Activated naive CD4-positive, alpha-beta T cell treated with anti-CD3 and anti-CD28 coated beads, Interleukin-2, amount 10 ng/mL, durations not matched to agents 7 days and 5 days (primary cell): Measurements from ENCODE around the gene TLDC2.
"Not testable (repeated sequence)": the region's sequence is repeated elsewhere in the genome, so short reads cannot be mapped to it uniquely, and the experiment has no call there.

Experiments used
- CTCF ChIA-PET: fragments of 350-600 bp; sonication (Branson Sonifier 250); formaldehyde crosslinking; loops from one replicate; lab custom pipeline; 2021; ENCODE audit warnings: antibody characterized with exemption; lab: Charles Lee
- DNase-seq: peaks from one replicate; pipeline ENCODE4 v3.0.0-alpha.2; 2020
- H3K27ac Mint-ChIP-seq: one replicate; pipeline ENCODE4 v1.8.0; 2021; ENCODE audit warnings: mild to moderate bottlenecking, moderate library complexity, mixed read lengths
- H3K27me3 Mint-ChIP-seq: one replicate; pipeline ENCODE4 v1.8.0; 2021; ENCODE audit warnings: mild to moderate bottlenecking, mixed read lengths
- H3K36me3 Mint-ChIP-seq: one replicate; pipeline ENCODE4 v1.8.0; 2021; ENCODE audit warnings: mixed read lengths
- H3K4me1 Mint-ChIP-seq: one replicate; pipeline ENCODE4 v1.8.0; 2021; ENCODE audit warnings: mixed read lengths
- H3K4me3 Mint-ChIP-seq: one replicate; pipeline ENCODE4 v1.8.0; 2021; ENCODE audit warnings: mild to moderate bottlenecking, moderate library complexity, mixed read lengths
- H3K9me3 Mint-ChIP-seq: one replicate; pipeline ENCODE4 v1.8.0; 2021; ENCODE audit warnings: mixed read lengths

Gene TLDC2

DNA sequence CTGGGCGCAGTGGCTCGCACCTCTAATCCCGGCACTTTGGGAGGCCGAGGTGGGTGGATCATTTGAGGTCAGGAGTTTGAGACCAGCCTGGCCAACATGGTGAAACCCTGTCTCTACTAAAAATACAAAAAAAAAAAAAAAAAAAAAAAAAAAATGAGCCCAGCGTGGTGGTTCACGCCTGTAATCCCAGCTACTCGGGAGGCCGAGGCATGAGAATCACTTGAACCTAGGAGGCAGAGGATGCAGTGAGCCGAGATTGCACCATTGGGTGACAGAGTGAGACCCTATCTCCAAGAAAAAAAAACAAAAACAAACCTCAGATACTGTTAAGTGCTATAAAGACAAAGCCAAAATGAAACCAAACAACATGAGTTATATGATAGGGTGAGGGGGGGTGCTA is 34.9 kb upstream of the TLDC2 start:
- CTCF ChIA-PET = interaction anchor here (0.6 to 1.6 kb wide), 6 partner anchors 11 to 46 kb away, joined by 3 to 5 read pairs (median 4); no protein-coding TSS in a partner anchor
- H3K27me3 Mint-ChIP-seq, H3K36me3 Mint-ChIP-seq, H3K9me3 Mint-ChIP-seq, H3K4me3 Mint-ChIP-seq, DNase-seq: not testable (repeated sequence)
- H3K27ac Mint-ChIP-seq = peak overlapping the region; percentile 54
- H3K4me1 Mint-ChIP-seq = peaks cover 39% of the 10 kb centered on the region

DNA sequence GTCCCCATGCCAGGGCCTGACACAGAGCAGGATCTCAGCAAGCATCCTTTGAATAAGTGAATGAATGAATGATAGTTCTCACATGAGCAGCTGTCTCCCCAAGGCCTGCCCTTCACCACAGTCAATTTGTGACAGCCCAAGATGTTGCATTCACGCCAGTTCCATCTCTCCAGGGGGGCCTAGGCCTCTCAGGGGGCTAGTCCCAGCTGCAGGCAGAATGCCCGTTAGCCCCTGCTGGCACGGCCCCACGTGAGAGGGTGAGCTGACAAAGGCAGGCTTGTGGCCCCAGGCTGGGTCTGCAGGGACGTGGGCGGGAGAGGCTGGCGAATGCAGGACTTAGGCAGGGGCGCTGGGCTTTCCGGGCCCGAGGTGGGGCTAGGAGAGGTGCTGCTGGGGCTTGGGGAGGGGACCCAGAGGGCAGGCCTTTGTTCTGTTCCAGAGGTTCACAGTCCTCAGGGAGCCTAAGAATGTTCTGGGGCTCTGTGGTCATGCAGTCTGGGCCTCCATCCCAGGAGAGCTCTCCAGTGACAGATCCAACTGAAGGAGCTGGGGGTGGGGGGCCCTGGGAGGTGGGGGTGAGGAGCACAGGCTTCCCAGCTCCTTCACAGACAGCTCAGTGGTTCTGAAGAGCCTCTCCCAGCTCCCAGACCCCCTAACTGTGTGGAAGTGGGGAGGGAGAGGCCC is 30.5 kb upstream of the TLDC2 start:
- H3K9me3 Mint-ChIP-seq = no peaks in the 10 kb centered on the region
- no peak for DNase-seq
- H3K36me3 Mint-ChIP-seq = no peaks in the 10 kb centered on the region
- peaks cover 21% of the 10 kb centered on the region for H3K27me3 Mint-ChIP-seq
- H3K4me3 Mint-ChIP-seq = no peak overlapping the region
- H3K4me1 Mint-ChIP-seq = peaks cover 25% of the 10 kb centered on the region
- no peak overlapping the region for H3K27ac Mint-ChIP-seq
- CTCF ChIA-PET = interaction anchor here (5.4 kb wide), 1 partner anchor 9 kb away, joined by 30 read pairs; no protein-coding TSS in a partner anchor

DNA sequence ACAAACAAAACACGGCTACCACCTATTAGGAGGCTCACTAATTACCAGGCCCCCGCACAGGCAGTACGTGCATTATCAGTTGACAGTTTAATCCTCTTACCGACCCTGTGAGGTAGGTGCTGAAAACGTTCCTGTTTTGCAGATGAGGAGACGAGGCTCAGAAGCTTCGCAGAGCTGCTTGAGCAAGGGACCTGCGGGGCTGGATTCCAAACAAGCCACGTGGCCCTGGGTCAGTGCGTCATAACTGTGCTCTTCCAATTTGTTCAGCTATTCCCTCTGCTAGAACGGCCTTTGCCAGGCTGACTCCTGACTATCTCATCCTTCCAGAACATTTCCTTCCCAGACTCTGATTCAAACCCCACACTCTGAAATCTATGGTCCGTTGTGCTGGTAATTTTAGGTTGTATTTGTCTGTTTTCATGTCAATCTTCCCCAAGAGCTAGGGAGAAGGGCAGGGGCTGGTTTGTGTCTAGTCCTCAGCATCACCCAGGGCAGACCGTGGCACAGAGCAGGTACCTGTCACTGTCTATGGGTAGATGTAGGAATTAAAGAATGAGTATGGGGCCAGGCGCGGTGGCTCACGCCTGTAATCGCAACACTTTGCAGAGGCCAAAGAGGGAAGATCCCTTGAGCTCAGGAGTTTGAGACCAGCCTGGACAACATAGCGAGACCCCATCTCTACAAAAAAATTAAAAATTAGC is 28.8 kb upstream of the TLDC2 start:
- Mint-ChIP-seq H3K9me3 (no peaks in the 10 kb centered on the region), H3K4me3 (no peak overlapping the region), H3K36me3 (no peaks in the 10 kb centered on the region), H3K4me1 (peaks cover 16% of the 10 kb centered on the region), H3K27me3 (peaks cover 21% of the 10 kb centered on the region), H3K27ac (no peak overlapping the region)
- CTCF ChIA-PET = interaction anchor here (1.3 to 5.4 kb wide), 3 partner anchors 10 to 38 kb away, joined by 3 to 30 read pairs (median 6); no protein-coding TSS in a partner anchor
- DNase-seq = no peak

DNA sequence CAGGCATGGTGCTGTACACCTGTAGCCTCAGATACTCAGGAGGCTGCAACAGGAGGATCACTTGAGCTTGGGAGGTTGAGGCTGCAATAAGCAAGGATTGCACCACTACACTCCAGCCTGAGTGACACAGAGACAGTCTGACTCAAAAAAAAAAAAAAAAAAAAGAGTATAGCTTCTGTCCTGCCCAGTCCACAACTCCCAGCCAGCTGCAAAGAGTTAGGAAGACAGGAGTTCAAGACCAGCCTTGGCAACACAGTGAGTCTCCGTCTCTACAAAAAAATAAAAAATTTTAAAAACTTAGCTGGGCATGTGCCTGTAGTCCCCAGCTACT is 28.3 kb upstream of the TLDC2 start:
- peaks cover 21% of the 10 kb centered on the region for H3K27me3 Mint-ChIP-seq
- H3K4me1 Mint-ChIP-seq = peaks cover 11% of the 10 kb centered on the region
- H3K27ac Mint-ChIP-seq = no peak overlapping the region
- CTCF ChIA-PET = interaction anchor here (1.3 to 5.4 kb wide), 3 partner anchors 9 to 39 kb away, joined by 3 to 30 read pairs (median 6); no protein-coding TSS in a partner anchor
- no peak for DNase-seq
- H3K4me3 Mint-ChIP-seq = no peak overlapping the region
- no peaks in the 10 kb centered on the region for H3K9me3 Mint-ChIP-seq
- H3K36me3 Mint-ChIP-seq = no peaks in the 10 kb centered on the region

DNA sequence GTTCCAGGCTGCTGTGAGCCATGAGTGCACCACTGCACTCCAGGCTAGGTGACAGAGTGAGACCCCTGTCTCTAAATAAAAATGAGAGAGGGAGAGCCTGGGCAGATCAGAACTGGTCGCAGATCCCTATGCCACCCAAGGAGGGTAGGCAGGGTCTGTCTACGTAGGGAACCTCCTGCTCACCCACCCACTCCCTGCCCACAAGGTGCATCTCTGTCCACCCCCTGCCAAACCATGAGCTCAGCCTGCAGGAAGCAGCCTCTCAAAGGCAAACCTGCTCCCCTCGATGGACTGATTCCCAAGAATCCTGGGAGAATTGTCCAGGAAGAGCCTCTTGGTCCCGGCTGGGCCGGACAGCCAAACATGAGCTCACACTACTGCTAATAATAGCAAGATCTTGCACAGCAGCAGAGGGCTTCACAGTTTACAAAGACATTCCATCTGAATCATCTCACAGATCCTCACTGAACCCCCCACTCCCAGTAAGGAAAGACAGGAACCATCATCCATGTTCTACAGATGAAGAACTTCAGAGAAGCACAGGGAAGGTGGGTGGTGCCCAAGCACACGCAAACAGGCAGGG is 27.8 kb upstream of the TLDC2 start:
- Mint-ChIP-seq H3K36me3 (no peaks in the 10 kb centered on the region), H3K27me3 (peaks cover 21% of the 10 kb centered on the region), H3K4me3 (no peak overlapping the region), H3K9me3 (no peaks in the 10 kb centered on the region), H3K4me1 (peaks cover 8% of the 10 kb centered on the region), H3K27ac (no peak overlapping the region)
- no peak for DNase-seq
- CTCF ChIA-PET = interaction anchor here (5.4 kb wide), 1 partner anchor 12 kb away, joined by 30 read pairs; no protein-coding TSS in a partner anchor

DNA sequence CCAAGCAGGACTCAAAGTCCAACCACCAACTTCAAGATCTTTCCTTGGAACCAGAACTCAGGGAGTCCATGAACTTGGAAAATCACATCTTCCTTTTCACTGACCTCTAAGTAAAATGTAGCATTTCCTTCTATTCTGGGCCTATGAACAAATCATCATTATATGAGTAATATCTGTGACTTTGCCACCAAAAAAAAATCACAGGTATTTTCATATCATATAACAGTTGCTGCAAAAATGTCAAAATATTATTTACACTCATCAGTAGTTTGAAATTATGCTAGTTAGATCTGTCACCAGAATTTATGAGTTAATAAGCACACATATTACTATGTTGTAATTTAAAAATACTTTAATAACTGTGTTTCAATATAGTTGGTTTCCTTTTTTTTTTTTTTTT is 27.3 kb upstream of the TLDC2 start:
- CTCF ChIA-PET = interaction anchor here (5.4 kb wide), 1 partner anchor 12 kb away, joined by 30 read pairs; no protein-coding TSS in a partner anchor
- Mint-ChIP-seq H3K27ac (no peak overlapping the region), H3K36me3 (no peaks in the 10 kb centered on the region), H3K4me1 (peaks cover 3% of the 10 kb centered on the region), H3K27me3 (peaks cover 21% of the 10 kb centered on the region), H3K4me3 (no peak overlapping the region), H3K9me3 (no peaks in the 10 kb centered on the region)
- no peak for DNase-seq

DNA sequence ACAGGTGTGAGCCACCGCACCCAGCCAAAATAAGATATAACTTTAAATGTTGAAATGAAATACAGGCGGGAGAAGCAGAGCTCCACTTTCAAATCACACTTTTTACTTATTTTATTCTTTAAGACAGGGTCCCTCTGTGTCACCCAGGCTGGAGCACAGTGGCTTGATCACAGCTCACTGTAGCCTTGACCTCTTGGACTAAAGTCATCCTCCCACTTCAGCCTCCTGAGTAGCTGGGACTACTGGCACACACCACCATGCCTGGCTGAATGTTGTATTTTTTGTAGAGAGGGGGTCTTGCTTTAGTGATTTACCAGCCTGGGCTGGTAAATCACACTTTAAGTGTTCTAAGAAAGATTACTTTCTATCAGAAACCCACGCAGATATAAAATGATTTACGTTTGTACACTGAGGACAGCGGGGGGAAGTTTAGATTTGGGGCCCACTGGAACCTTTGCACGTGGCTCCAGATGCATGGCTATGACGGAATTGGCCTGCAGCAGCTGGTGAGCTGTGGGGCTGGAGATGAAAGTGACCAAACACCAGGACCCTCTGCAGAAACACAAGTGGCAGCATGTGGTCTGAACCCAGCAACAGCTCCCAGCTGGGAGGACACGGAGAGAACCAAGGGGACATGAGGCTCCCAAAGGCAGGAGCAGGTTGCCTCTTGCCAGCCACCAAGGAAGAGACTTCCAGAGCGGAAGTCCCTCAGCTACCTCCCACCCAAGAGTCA is 26.4 kb upstream of the TLDC2 start:
- H3K27me3 Mint-ChIP-seq = peaks cover 21% of the 10 kb centered on the region
- no peaks in the 10 kb centered on the region for H3K36me3 Mint-ChIP-seq
- no peak for DNase-seq
- no peaks in the 10 kb centered on the region for H3K9me3 Mint-ChIP-seq
- CTCF ChIA-PET = interaction anchor here (5.4 kb wide), 1 partner anchor 13 kb away, joined by 30 read pairs; no protein-coding TSS in a partner anchor
- H3K27ac Mint-ChIP-seq = no peak overlapping the region
- H3K4me3 Mint-ChIP-seq = no peak overlapping the region
- no peaks in the 10 kb centered on the region for H3K4me1 Mint-ChIP-seq

DNA sequence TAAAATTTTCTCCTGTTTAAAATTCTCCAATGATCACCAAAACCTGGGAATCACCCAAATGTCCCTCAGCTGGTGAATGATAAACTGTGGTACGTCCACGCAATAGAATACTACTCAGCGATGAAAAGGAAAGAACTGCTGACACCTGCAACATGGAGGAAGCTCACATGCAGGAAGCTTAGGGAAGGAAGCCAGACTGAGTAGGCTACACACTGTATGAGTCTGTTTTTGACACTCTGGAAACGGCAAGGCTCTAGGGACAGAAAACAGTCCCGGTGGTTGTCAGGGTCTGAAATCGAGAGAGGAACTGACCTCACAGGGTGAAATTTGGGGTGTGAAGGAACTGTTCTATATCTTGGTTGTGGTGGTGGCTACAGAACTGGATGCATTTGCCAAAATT is 25.2 kb upstream of the TLDC2 start:
- no peak overlapping the region for H3K4me3 Mint-ChIP-seq
- no peak overlapping the region for H3K27ac Mint-ChIP-seq
- H3K9me3 Mint-ChIP-seq = no peaks in the 10 kb centered on the region
- CTCF ChIA-PET = no interaction called here
- no peaks in the 10 kb centered on the region for H3K36me3 Mint-ChIP-seq
- peaks cover 21% of the 10 kb centered on the region for H3K27me3 Mint-ChIP-seq
- DNase-seq = no peak
- peaks cover 3% of the 10 kb centered on the region for H3K4me1 Mint-ChIP-seq

DNA sequence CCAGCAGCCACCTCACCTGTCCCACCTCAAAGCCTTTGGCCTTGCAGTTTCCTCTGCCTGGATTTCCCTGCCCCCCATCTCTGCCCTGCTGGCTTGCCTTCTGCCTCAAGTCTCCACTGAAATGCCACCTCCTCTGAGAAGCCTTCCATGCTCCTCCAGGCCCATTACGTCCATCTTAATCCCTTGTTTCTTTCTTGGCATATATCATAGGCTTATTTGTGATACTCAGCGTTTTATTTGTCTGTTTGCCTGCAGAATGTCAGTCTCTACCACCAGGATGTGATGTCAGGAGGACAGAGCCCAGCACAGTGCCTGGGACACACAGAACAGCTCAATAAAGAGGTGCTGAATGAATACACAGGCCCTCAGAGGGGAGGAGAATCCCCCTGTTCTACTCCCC is 24.4 kb upstream of the TLDC2 start:
- CTCF ChIA-PET = no interaction called here
- H3K4me1 Mint-ChIP-seq = peaks cover 10% of the 10 kb centered on the region
- no peaks in the 10 kb centered on the region for H3K36me3 Mint-ChIP-seq
- peaks cover 16% of the 10 kb centered on the region for H3K27me3 Mint-ChIP-seq
- no peak for DNase-seq
- no peak overlapping the region for H3K27ac Mint-ChIP-seq
- H3K4me3 Mint-ChIP-seq = no peak overlapping the region
- H3K9me3 Mint-ChIP-seq = no peaks in the 10 kb centered on the region

DNA sequence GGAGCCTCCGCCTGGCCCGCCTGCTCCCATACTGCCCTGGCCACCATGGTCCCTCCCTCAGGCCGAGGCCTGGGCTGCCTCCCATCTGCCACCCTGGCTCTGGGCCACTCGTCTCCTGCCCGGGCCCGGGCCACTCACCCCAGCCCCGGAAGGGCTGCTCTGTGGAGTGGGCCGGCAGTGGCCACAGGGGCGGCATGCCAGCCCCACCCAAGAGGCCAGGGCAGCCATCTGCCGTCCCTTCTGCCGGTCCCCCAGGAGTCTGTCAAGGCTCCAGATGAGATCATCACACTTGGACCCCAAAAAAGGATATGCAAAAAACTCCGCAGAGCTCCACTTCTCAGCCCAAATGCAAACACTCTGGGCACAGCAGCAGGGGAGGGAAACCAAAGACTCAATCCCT is 23.8 kb upstream of the TLDC2 start:
- DNase-seq = no peak
- H3K27me3 Mint-ChIP-seq = peaks cover 11% of the 10 kb centered on the region
- CTCF ChIA-PET = no interaction called here
- no peak overlapping the region for H3K4me3 Mint-ChIP-seq
- H3K9me3 Mint-ChIP-seq = no peaks in the 10 kb centered on the region
- H3K27ac Mint-ChIP-seq = no peak overlapping the region
- no peaks in the 10 kb centered on the region for H3K36me3 Mint-ChIP-seq
- H3K4me1 Mint-ChIP-seq = peaks cover 17% of the 10 kb centered on the region

DNA sequence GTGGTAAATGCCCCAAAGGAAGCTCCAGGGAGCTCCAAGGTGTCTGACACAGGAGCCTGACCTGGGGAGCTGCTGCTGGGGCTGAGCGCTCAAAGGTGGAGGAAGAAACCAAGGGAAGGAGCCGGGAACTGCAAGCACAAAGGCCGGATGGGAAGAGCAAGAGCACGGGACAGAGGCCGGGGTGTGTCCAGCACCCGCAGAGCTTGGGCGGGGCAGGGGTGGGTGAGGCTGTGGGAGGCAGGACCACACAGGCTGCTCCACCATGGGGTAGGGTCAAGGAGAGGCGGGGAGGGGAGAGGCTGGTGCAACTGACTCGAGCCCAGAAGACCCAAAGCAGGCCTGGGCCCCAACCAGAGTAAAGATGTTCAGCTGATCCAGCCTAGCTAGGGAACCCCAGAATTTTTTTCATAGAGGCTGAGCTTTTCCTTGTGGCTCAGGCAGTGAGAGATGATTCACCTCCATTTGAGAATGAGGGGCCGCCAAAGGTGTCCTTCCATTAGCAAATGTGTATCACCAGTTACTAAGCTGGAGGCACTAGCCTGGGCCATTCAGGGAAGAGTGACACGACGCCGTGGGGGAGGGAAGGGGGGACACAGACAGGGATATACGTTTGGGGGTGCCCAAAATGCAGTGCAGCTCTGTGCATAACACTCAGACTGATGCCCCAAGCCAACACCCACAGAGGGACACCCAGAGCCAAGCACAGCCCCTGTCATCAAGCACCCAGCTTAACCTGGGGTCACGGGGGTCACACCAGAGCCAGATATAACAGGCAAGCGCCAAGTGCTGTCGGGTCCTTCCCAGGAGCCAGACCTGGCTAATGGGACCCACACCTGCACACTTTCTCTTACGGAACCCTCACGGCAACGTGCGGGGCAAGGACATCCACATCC is 21.3 kb upstream of the TLDC2 start:
- no peak for DNase-seq
- CTCF ChIA-PET = interaction anchor here (1.2 to 1.6 kb wide), 3 partner anchors 29 to 80 kb away, joined by 3 to 5 read pairs (median 4); partner anchors contain the start of gene DSN1
- H3K4me1 Mint-ChIP-seq = peaks cover 19% of the 10 kb centered on the region

DNA sequence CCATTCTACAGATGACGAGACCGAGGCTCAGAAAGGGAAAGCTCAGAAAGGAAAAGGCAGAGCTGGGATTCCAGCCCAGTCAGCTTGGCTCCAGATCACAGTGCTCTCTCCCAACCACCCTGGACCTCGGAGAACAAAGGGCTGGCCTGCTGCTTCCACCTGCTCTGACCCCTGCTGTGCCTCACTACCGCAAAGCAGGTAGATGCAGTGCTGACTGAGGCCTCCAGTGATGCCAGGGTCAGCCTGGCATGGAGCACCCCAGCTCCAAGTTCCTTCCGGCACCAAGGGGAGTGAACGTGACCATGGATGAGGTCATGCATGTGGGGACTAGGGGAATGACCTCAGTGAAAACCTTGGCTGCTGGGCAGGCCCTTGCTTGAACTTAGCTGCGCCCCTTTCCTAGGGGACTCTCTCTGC is 20.7 kb upstream of the TLDC2 start:
- Mint-ChIP-seq H3K9me3 (no peaks in the 10 kb centered on the region), H3K27ac (no peak overlapping the region), H3K36me3 (no peaks in the 10 kb centered on the region), H3K4me1 (peaks cover 19% of the 10 kb centered on the region), H3K4me3 (no peak overlapping the region), H3K27me3 (peaks cover 12% of the 10 kb centered on the region)
- DNase-seq = no peak
- CTCF ChIA-PET = interaction anchor here (1.5 to 1.6 kb wide), 2 partner anchors 47 kb away, joined by 5 to 9 read pairs; no protein-coding TSS in a partner anchor

More for the DNA sequence above, 21.3 kb upstream of the TLDC2 start:
- Mint-ChIP-seq H3K4me3 (no peak overlapping the region), H3K27ac (no peak overlapping the region), H3K36me3 (no peaks in the 10 kb centered on the region), H3K27me3 (peaks cover 12% of the 10 kb centered on the region), H3K9me3 (no peaks in the 10 kb centered on the region)

DNA sequence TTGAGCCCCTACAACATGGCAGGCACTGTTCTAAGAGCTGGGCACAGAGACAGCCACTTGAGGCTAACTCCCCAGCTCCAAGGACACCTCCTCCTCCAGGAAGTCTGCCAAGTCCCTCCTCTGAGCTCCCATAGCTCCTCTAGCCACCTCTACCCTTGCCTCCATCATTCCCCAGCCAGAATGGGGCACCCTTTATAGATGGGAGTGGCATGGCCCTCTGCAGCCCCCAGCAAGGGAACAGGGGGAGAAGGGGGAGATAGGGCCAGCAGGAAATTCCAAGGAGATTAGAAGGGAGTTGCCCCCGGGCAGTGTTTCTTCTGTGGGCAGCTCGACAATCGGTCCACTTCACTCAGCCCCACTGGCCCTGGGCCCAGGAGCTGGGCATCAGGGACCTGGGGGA is 19.7 kb upstream of the TLDC2 start:
- Mint-ChIP-seq H3K9me3 (no peaks in the 10 kb centered on the region), H3K4me3 (no peak overlapping the region), H3K27me3 (peaks cover 21% of the 10 kb centered on the region), H3K36me3 (no peaks in the 10 kb centered on the region), H3K4me1 (peaks cover 19% of the 10 kb centered on the region), H3K27ac (peak overlapping the region; percentile 42)
- CTCF ChIA-PET = interaction anchor here (0.7 to 2.8 kb wide), 5 partner anchors 9 to 191 kb away, joined by 4 to 19 read pairs (median 6); no protein-coding TSS in a partner anchor
- DNase-seq = no peak
